SKM-1 treated with dmso at 0.1 percent for 144 hours (cell line): Measurements from ENCODE around the gene PDS5A.
"Not testable (repeated sequence)": the region's sequence is repeated elsewhere in the genome, so short reads cannot be mapped to it uniquely, and the experiment has no call there.

ENCODE experiments used
- DNase-seq: peaks from one replicate; lab custom pipeline; 2025; ENCODE audit not compliant: unreplicated experiment; lab: John Stamatoyannopoulos, UW

Gene PDS5A

GRCh38 chr4:39970671-39971640 is 6.8 kb downstream of the PDS5A start:
- peak; percentile 18 for DNase-seq

- DNase-seq = no peak
Measured at GRCh38 chr4:39963656-39964055, 14.1 kb downstream of the PDS5A start.

GRCh38 chr4:39961311-39961877 is 16.3 kb downstream of the PDS5A start:
- no peak for DNase-seq

GRCh38 chr4:39950861-39951481 is 26.7 kb downstream of the PDS5A start:
- DNase-seq = no peak

- DNase-seq = no peak
Measured at GRCh38 chr4:39947963-39948362, 29.7 kb downstream of the PDS5A start.

- no peak for DNase-seq
Measured at GRCh38 chr4:39947417-39947816, 30.3 kb downstream of the PDS5A start.

- DNase-seq = not testable (repeated sequence)
Measured at GRCh38 chr4:39944245-39944644, 33.5 kb downstream of the PDS5A start.

- no peak for DNase-seq
Measured at GRCh38 chr4:39942507-39942906, 35.2 kb downstream of the PDS5A start.

GRCh38 chr4:39941682-39942217 is 36.0 kb downstream of the PDS5A start:
- no peak for DNase-seq

GRCh38 chr4:39937683-39938268 is 39.9 kb downstream of the PDS5A start:
- no peak for DNase-seq

- no peak for DNase-seq
Measured at GRCh38 chr4:39936565-39937418, 40.9 kb downstream of the PDS5A start.

GRCh38 chr4:39933671-39934590 is 43.8 kb downstream of the PDS5A start:
- no peak for DNase-seq

- DNase-seq = no peak
Measured at GRCh38 chr4:39932776-39933402, 44.8 kb downstream of the PDS5A start.

- no peak for DNase-seq
Measured at GRCh38 chr4:39931441-39931901, 46.2 kb downstream of the PDS5A start.

GRCh38 chr4:39928538-39928937 is 49.2 kb downstream of the PDS5A start:
- DNase-seq = no peak

- DNase-seq = no peak
Measured at GRCh38 chr4:39924014-39924413, 53.7 kb downstream of the PDS5A start.

GRCh38 chr4:39922399-39922798 is 55.3 kb downstream of the PDS5A start:
- no peak for DNase-seq

GRCh38 chr4:39913471-39913870 is 64.2 kb downstream of the PDS5A start:
- DNase-seq = no peak

GRCh38 chr4:39910064-39910463 is 67.6 kb downstream of the PDS5A start:
- no peak for DNase-seq
